OCI-LY3 (cell line): Measurements from ENCODE around the gene UBE2K.

Experiments used
- H2AFZ ChIP-seq: fragments of 200-600, 300-600 bp; shearing (Covaris generic); 2 replicates; pipeline ENCODE4 v1.6.0; 2014; ENCODE audit warnings: antibody characterized with exemption, low read depth, low read length
- H3K27ac ChIP-seq: fragments of 200-600, 300-600 bp; sonication (generic); 2 replicates; pipeline ENCODE4 v1.5.1; 2014; ENCODE audit warnings: mild to moderate bottlenecking, low read length, moderate library complexity, mixed read lengths
- H3K27me3 ChIP-seq: fragments of 200-600, 300-600 bp; sonication (generic); 2 replicates; pipeline ENCODE4 v1.6.1; 2014; ENCODE audit warnings: low read depth, low read length, mixed read lengths
- H3K36me3 ChIP-seq: fragments of 200-600, 300-600 bp; sonication (generic); replicated peaks from 2 replicates; pipeline ENCODE3; 2014; ENCODE audit warnings: low read depth, low read length, mixed read lengths
- H3K4me1 ChIP-seq: fragments of 300-600, 200-600 bp; sonication (generic); 2 replicates; pipeline ENCODE4 v1.6.1; 2014; ENCODE audit warnings: low read length, mixed read lengths
- H3K4me2 ChIP-seq: fragments of 200-600, 300-600 bp; sonication (generic); 2 replicates; pipeline ENCODE4 v1.6.1; 2014; ENCODE audit warnings: low read length, mixed read lengths
- H3K4me3 ChIP-seq: fragments of 300-600, 200-600 bp; sonication (generic); 2 replicates; pipeline ENCODE4 v1.5.1; 2014; ENCODE audit warnings: antibody characterized with exemption, mild to moderate bottlenecking, low read length, moderate library complexity
- H3K79me2 ChIP-seq: fragments of 300-600, 200-600 bp; shearing (Covaris generic); 2 replicates; pipeline ENCODE4 v1.6.1; 2014; ENCODE audit warnings: mild to moderate bottlenecking, low read length, mixed read lengths
- H3K9ac ChIP-seq: fragments of 300-600, 200-600 bp; shearing (Covaris generic); 2 replicates; pipeline ENCODE4 v1.6.0; 2014; ENCODE audit warnings: mild to moderate bottlenecking, low read length, moderate library complexity
- H3K9me3 ChIP-seq: fragments of 200-600, 300-600 bp; shearing (Covaris generic); 2 replicates; pipeline ENCODE4 v1.6.1; 2014; ENCODE audit warnings: low read length, mixed read lengths; ENCODE audit not compliant: insufficient read depth
- H4K20me1 ChIP-seq: fragments of 200-600, 300-600 bp; sonication (generic); 2 replicates; pipeline ENCODE4 v1.6.1; 2016; ENCODE audit warnings: low read length, mixed read lengths; ENCODE audit not compliant: insufficient read depth
- CTCF ChIP-seq: fragments of 200-600, 300-600 bp; sonication (generic); IDR thresholded peaks from 2 replicates; pipeline ENCODE4 v1.5.1; 2014; ENCODE audit warnings: antibody characterized with exemption, low read length, low read depth
- EZH2phosphoT487 ChIP-seq: fragments of 200-600 bp; shearing (Covaris generic); IDR thresholded peaks from 2 replicates; pipeline ENCODE4 v1.6.1; 2018; ENCODE audit warnings: antibody characterized with exemption, mixed run types, low read depth

Gene UBE2K

GRCh38 chr4:39741401-39741800, 43.5 kb downstream of the UBE2K start:
- Histone ChIP-seq H3K36me3 (peaks cover 9% of the 10 kb centered on the region), H3K79me2 (peaks cover 26% of the 10 kb centered on the region)

DNA sequence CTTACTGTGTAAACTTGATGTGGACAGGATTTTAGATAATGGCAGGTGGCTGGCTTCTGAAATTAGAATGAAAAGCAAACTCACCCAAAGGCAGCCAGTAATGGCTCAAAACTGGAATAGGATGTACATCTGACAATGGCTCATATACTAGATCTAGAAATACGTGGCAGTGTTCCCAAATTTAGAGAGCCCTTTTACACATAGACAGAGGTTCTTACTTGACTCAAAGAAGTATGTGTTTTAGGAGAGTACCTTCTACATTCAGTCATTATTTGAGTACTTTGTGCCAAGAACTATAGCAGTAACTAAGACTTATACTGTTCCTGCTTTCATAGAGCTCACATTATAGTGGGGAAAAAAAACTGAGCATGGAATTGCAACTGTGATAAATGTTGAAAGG, 48.0 kb downstream of the UBE2K start:
- H3K36me3 ChIP-seq = peaks cover 10% of the 10 kb centered on the region
- no peak overlapping the region for H3K4me2 ChIP-seq
- 0 out of 2 replicates have a peak, but pooled peaks cover 3% of the 10 kb centered on the region for H4K20me1 ChIP-seq
- H3K4me3 ChIP-seq = no peak overlapping the region
- no peak for TF ChIP-seq CTCF
- TF ChIP-seq EZH2phosphoT487 = no peak
- no peak overlapping the region for H3K9ac ChIP-seq
- no peak overlapping the region for H2AFZ ChIP-seq
- H3K79me2 ChIP-seq = peaks cover 13% of the 10 kb centered on the region; the same call in 1 of the 2 replicates
- H3K9me3 ChIP-seq = no peaks in the 10 kb centered on the region
- H3K4me1 ChIP-seq = no peaks in the 10 kb centered on the region
- no peak overlapping the region for H3K27ac ChIP-seq
- H3K27me3 ChIP-seq = no peaks in the 10 kb centered on the region

More at GRCh38 chr4:39741401-39741800, 43.5 kb downstream of the UBE2K start:
- H4K20me1 ChIP-seq = peaks cover 4% of the 10 kb centered on the region; the same call in 1 of the 2 replicates
- no peak overlapping the region for H3K4me2 ChIP-seq
- no peak overlapping the region for H3K27ac ChIP-seq
- no peaks in the 10 kb centered on the region for H3K27me3 ChIP-seq
- no peak overlapping the region for H3K9ac ChIP-seq
- H3K9me3 ChIP-seq = no peaks in the 10 kb centered on the region
- no peak for TF ChIP-seq CTCF
- no peak for TF ChIP-seq EZH2phosphoT487
- no peaks in the 10 kb centered on the region for H3K4me1 ChIP-seq
- H2AFZ ChIP-seq = no peak overlapping the region
- H3K4me3 ChIP-seq = no peak overlapping the region

DNA sequence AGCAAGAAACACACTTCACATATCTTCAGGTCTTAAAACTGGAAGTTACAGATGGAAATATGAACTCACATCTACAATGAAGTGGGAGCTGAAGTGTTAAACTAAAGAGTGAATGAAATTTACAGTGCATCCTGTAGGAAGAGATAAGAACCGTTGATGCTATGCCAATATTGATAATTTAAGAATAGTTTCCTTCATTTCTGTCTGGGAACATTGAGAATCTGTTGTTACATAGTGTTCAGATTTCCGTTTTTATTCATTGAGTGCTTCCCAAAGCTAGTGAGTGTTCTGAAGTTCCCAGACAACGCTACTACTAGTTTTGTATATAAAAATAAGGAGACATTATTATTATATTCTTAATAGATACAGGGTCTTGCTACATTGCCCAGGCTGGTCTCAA, 52.3 kb downstream of the UBE2K start:
- no peak overlapping the region for H2AFZ ChIP-seq
- H3K27ac ChIP-seq = no peak overlapping the region
- peaks cover 12% of the 10 kb centered on the region for H3K4me1 ChIP-seq
- H3K36me3 ChIP-seq = peaks cover 15% of the 10 kb centered on the region
- TF ChIP-seq EZH2phosphoT487 (no peak), CTCF (no peak)
- H3K27me3 ChIP-seq = no peaks in the 10 kb centered on the region
- no peak overlapping the region for H3K4me3 ChIP-seq
- 0 out of 2 replicates have a peak, but pooled peaks cover 18% of the 10 kb centered on the region for H4K20me1 ChIP-seq
- H3K4me2 ChIP-seq = no peak overlapping the region
- H3K9me3 ChIP-seq = no peaks in the 10 kb centered on the region
- peaks cover 29% of the 10 kb centered on the region; the same call in 1 of the 2 replicates for H3K79me2 ChIP-seq
- no peak overlapping the region for H3K9ac ChIP-seq

DNA sequence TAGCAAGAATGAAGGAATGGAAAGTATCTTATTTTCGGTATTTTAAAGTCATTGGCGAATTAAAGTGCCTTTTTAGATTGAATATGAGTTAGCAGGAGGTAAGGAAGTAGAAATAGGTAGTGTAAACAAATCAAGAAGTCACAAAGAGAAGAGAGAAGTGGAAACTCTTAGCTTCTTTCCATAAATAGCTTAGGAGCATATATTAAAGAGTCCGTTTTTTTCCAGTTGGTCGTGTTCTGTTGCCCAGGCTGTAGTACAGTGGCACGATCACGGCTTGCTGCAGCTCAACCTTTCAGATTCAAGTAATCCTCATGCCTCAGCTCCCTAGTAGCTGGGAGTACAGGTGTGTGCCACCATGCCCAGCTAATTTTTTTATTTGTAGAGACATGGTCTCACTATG, 56.4 kb downstream of the UBE2K start:
- H3K27me3 ChIP-seq = no peaks in the 10 kb centered on the region
- H3K9ac ChIP-seq = no peak overlapping the region
- no peak for TF ChIP-seq CTCF
- TF ChIP-seq EZH2phosphoT487 = no peak
- H3K9me3 ChIP-seq = no peaks in the 10 kb centered on the region
- H2AFZ ChIP-seq = no peak overlapping the region
- H3K27ac ChIP-seq = peak overlapping the region; percentile 40
- no peak overlapping the region for H3K4me3 ChIP-seq
- peaks cover 17% of the 10 kb centered on the region; the same call in 1 of the 2 replicates for H3K79me2 ChIP-seq
- 0 out of 2 replicates have a peak, but pooled peaks cover 17% of the 10 kb centered on the region for H4K20me1 ChIP-seq
- H3K36me3 ChIP-seq = peaks cover 29% of the 10 kb centered on the region
- peaks cover 12% of the 10 kb centered on the region for H3K4me1 ChIP-seq
- peak overlapping the region; percentile 49 for H3K4me2 ChIP-seq
